Inflammatory macrophage treated with lipopolysaccharide for 1 hour (primary cell): ENCODE measurements around the gene HNRNPH3.

Source experiments
- DNase-seq, 2 donors: peaks; one replicate each; pipeline ENCODE4 v3.0.0-alpha.2; 2020 to 2022

The HNRNPH3 gene

GRCh38 chr10:68332259-68333057 is 594 bp downstream of the HNRNPH3 start, which contains the start of gene PBLD:
Gene PBLD (minus strand): TSS chr10:68332928. CDS start chr10:68306844, 26,084 bp downstream.
- peak; percentile 48 to 55 for DNase-seq

DNA sequence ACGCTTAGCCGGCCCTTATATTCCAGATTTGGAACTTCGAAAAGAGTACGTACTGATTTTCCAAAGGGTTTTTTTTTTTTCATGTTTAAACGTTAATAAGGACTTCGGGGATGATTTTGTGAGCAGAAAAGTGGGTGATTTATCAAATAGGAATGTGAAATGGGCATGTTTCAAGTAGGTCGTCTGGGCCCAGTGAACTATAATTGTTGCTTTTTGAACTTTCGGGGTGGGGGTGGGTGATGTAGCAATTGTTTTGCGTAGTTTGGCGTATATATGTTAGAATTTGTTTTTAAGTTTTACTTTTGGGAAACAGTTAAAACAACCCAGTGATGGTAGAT is 1.2 kb downstream of the HNRNPH3 start:
- no peak for DNase-seq

GRCh38 chr10:68333440-68334431 is 1.9 kb downstream of the HNRNPH3 start:
- DNase-seq = no peak

DNA sequence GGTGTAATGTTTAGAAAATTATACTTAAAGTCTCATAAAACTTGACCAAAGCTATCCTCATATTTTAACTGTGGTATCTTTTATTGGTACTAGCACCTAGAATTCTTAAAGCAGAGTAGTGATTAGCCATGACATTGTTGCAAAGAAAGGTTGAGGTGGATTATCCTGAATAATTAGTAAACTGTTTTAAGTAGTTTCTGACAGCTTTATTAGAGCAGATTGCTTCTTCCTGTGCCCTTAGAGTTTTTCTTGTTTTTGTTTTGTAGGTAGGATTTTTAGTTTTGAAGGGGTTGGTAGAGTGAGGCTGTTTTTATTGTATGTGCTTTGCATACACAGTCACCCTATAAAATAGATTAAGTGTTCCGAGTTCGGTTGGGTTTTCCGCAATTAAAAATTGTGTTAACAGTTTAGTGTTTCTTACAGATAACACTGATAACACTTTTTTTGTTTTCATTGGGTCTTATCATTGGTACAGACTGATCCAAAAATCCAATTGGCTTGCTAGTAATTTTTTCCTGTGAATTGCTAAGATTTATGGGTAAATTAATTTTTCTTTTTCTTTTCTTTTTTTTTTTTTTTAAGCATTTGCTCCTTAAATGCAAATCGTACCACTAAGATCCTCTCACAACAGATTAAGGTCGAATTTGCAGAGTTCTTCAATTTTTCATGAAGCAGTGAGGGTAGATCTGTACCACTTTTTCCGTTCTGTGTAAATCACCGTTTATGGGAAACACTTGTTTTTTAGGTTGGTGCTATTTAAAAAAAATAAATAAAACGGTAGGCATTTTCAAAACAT is 3.0 kb downstream of the HNRNPH3 start:
- no peak for DNase-seq

GRCh38 chr10:68336754-68337351 is 5.0 kb downstream of the HNRNPH3 start:
- DNase-seq = no peak

DNA sequence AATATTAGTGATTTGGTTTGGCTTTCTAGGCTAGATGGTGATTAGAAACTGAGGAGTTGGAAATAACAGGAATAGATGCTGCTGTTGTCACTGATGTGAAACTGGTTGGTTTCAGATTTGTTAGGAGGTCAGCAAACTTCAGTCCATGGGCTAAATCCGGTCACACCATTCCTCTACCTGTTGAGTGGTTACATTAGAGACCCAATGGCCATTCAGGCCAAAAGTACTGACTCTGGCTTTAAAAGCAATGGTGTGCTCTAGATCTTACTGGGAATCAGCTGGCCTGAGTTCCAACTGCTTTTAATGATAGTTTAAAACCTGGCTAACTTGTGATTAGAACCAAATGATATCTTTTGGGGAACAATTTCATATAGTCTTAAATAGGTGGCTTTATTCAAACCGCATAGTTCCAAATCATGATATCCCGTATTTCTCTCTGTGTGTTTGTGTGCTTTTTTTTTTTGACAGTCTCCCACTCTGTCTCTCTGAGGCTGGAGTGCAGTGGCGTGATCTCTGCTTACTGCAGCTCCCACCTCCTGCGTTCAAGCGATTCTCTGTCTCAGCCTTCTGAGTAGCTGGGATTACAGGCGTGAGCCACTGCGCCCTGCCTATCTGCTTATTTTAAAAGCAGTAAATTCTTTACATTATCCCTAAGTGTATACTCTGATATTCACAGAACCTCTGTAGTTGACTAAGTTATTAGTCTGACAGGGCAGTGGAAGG is 8.7 kb downstream of the HNRNPH3 start:
- no peak for DNase-seq

DNA sequence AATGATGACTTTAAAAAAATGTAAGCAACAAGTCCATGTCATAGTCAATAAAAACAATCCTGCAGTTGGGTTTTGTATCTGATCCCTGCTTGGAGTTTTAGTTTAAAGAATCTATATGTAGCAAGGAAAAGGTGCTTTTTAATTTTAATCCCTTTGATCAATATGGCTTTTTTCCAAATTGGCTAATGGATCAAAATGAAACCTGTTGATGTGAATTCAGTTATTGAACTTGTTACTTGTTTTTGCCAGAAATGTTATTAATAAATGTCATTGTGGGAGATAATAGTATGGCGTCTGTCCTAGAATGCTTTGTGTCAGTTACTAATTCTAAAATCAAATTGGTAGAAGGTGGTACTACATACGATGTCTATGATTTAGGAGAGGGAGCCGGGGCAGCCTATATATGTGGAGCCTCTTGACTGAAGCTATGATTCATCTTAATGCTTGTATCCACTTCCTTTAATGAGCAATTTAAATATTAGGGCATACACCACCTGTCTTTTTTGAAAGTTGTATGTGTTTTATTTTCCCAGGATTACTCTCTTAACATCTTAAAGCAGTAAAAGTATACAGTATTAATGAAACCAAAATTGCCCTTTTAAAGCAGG is 11.1 kb downstream of the HNRNPH3 start:
- DNase-seq = no peak

DNA sequence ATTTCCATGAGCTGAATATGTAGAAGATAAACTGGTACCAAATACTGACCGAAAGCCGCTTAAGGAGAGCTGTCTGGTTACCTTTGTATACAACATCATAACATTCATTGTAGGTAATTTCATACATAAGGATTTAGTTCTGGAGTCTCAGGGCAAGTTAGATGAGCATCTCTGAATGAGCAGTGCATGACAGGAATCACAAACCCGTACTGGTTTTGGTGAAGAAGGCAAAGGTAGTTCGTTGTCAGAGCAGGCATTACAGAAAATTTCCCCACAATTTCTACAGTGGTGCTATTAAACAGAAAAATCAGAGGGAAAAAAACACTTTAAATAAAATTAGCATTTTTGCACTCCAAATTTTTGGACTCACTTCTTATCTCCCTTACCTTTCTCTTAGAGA is 13.8 kb downstream of the HNRNPH3 start:
- no peak for DNase-seq

GRCh38 chr10:68346774-68347173 is 14.9 kb downstream of the HNRNPH3 start:
- no peak for DNase-seq

- peak in 1 of 2 donors; percentile 56 for DNase-seq
These were observed 16.4 kb downstream of the HNRNPH3 start for GRCh38 chr10:68348265-68348741.

DNA sequence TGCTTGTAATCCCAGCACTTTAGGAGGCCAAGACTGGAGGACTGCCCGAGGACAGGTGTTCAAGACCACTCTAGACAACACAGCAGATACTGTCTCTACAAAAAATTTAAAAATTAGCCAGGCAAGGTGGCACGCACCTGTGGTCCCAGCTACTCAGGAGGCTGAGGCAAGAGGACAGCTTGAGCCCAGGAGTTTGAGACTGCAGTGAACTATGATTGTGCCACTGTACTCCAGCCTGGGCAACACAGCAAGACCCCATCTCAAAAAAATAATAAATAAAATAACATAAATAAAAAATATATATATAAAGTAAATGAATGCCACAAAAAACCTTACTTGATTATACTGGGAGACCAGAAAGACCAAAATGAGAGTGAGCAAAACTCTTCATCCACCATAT is 21.7 kb downstream of the HNRNPH3 start:
- DNase-seq = no peak

DNA sequence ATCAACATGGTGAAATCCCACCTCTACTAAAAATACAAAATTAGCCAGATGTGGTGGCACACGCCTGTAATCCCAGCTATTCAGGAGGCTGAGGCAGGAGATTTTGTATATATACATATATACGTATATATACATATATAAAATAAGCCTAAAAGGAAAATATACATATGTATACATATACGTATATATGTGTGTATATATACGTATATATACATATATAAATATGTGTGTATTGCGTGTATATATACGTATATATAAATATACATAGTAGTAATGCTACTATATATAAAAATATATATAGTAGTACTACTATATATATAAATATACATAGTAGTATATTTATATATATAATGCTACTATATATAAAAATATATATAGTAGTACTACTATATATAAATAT is 27.3 kb downstream of the HNRNPH3 start:
- no peak for DNase-seq

- no peak for DNase-seq
These were observed 30.7 kb downstream of the HNRNPH3 start for GRCh38 chr10:68362590-68362989.

GRCh38 chr10:68364101-68364886 is 32.4 kb downstream of the HNRNPH3 start:
- DNase-seq = peak in 1 of 2 donors; percentile 2

- DNase-seq = no peak
These were observed 33.7 kb downstream of the HNRNPH3 start for GRCh38 chr10:68365611-68366010.

DNA sequence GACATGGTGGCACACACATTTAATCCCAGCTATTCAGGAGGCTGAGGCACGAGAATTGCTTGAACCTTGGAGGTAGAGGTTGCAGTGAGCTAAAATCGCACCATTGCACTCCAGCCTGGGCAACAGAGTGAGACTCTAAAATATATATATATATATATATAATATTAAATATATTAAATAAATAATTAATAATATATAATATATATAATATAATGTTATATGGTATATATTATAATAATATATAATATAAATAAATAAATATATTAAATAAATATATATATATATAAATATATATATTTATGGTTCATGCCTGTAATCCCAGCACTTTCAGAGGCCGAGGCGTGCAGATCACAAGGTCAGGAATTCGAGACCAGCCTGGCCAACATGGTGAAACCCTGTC is 34.7 kb downstream of the HNRNPH3 start:
- DNase-seq = no peak

GRCh38 chr10:68367121-68367520 is 35.3 kb downstream of the HNRNPH3 start:
- DNase-seq = peak in 1 of 2 donors; percentile 6

GRCh38 chr10:68371604-68372003 is 39.7 kb downstream of the HNRNPH3 start:
- DNase-seq = no peak

DNA sequence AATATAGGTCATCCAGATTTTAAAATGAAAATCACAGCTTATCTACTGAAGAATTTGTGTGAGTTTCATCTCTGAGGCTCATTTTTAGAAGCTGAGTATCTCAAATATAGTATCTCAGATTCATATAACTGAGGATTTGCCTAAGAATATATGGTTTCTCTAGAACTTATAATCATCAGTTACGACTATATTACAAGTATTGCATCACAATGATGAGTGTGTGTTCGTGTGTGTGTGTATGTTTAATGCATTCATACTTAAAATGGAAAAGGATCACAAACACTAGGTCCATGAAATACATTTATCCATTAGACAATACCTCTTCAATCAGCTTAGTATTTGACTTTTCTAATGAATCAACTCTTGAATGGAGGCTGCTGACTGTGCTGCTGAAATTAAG is 53.9 kb downstream of the HNRNPH3 start:
- no peak for DNase-seq
